HG03097 (cell line): ENCODE measurements around the gene RPL29.

Experiments used
- ATAC-seq: cut with Tn5 transposase; IDR thresholded peaks from one replicate; pipeline ENCODE4 v1.9.1; 2021; ENCODE audit not compliant: unreplicated experiment, low FRiP score

The RPL29 gene

GRCh38 chr3:52026041-52026440 lies 30.3 kb upstream of the RPL29 start:
- ATAC-seq: no peak

GRCh38 chr3:52025453-52025852 lies 29.8 kb upstream of the RPL29 start:
- ATAC-seq: no peak

GRCh38 chr3:52024765-52025452 lies 29.2 kb upstream of the RPL29 start:
- no peak for ATAC-seq

- peak; percentile 80 for ATAC-seq
Observed at GRCh38 chr3:52023860-52024764, 28.4 kb upstream of the RPL29 start.

- ATAC-seq: no peak
Observed at GRCh38 chr3:52023101-52023770, 27.5 kb upstream of the RPL29 start.

- no peak for ATAC-seq
Observed at GRCh38 chr3:52022323-52023100, 26.8 kb upstream of the RPL29 start.

- no peak for ATAC-seq
Observed at GRCh38 chr3:52021489-52022268, 26.0 kb upstream of the RPL29 start.

- ATAC-seq: no peak
Observed at GRCh38 chr3:52020796-52021195, 25.1 kb upstream of the RPL29 start.

- ATAC-seq: no peak
Observed at GRCh38 chr3:52019352-52020080, 23.8 kb upstream of the RPL29 start.

GRCh38 chr3:52018319-52019000 lies 22.8 kb upstream of the RPL29 start:
- ATAC-seq: no peak

GRCh38 chr3:52017586-52017985 lies 21.9 kb upstream of the RPL29 start:
- no peak for ATAC-seq

GRCh38 chr3:52015438-52016228 lies 19.9 kb upstream of the RPL29 start:
- no peak for ATAC-seq

- ATAC-seq: no peak
Observed at GRCh38 chr3:52014613-52015012, 18.9 kb upstream of the RPL29 start.

- no peak for ATAC-seq
Observed at GRCh38 chr3:52013802-52014598, 18.3 kb upstream of the RPL29 start.

GRCh38 chr3:52012699-52013098 lies 17.0 kb upstream of the RPL29 start:
- ATAC-seq: no peak

- no peak for ATAC-seq
Observed at GRCh38 chr3:52010431-52010830, 14.7 kb upstream of the RPL29 start.

GRCh38 chr3:52007291-52007690 lies 11.6 kb upstream of the RPL29 start:
- no peak for ATAC-seq
